Smooth muscle cell (in vitro differentiated cells): Measurements from ENCODE around the gene SOCS7. TPM values are rescaled to one million over a fixed set of nuclear protein-coding genes. Genes with fewer than 3 reads are reported as not detected.

ENCODE experiments used
- DNase-seq: peaks from one replicate; lab custom pipeline; 2025; ENCODE audit not compliant: unreplicated experiment; lab: John Stamatoyannopoulos, UW
- H2AFZ ChIP-seq: fragments of 200-600 bp; sonication (generic); 2 replicates; pipeline ENCODE4 v1.6.0; 2016; ENCODE audit warnings: antibody characterized with exemption, low read depth, mild to moderate bottlenecking
- H3F3A ChIP-seq: fragments of 200-600 bp; sonication (generic); 2 replicates; pipeline ENCODE4 v1.6.0; 2017; ENCODE audit warnings: antibody characterized with exemption, low read depth
- H3K27ac ChIP-seq: fragments of 200-600 bp; sonication (generic); 2 replicates; pipeline ENCODE4 v1.5.1; 2016; ENCODE audit warnings: low read depth, mild to moderate bottlenecking
- H3K27me3 ChIP-seq: fragments of 200-600 bp; sonication (generic); 2 replicates; pipeline ENCODE4 v1.6.1; 2016; ENCODE audit warnings: low read depth, mild to moderate bottlenecking
- H3K36me3 ChIP-seq: fragments of 200-600 bp; sonication (generic); 2 replicates; pipeline ENCODE4 v1.5.1; 2016; ENCODE audit warnings: low read depth
- H3K4me1 ChIP-seq: fragments of 200-600 bp; sonication (generic); 2 replicates; pipeline ENCODE4 v1.5.1; 2016; ENCODE audit warnings: low read depth
- H3K4me2 ChIP-seq: fragments of 200-600 bp; sonication (generic); 2 replicates; pipeline ENCODE4 v1.6.0; 2016; ENCODE audit warnings: mild to moderate bottlenecking
- H3K4me3 ChIP-seq: fragments of 200-600 bp; sonication (generic); 2 replicates; pipeline ENCODE4 v1.5.1; 2016; ENCODE audit warnings: mild to moderate bottlenecking
- H3K79me2 ChIP-seq: fragments of 200-600 bp; sonication (generic); 2 replicates; pipeline ENCODE4 v1.6.0; 2016; ENCODE audit warnings: low read depth, mild to moderate bottlenecking
- H3K9ac ChIP-seq: fragments of 200-600 bp; sonication (generic); 2 replicates; pipeline ENCODE4 v1.6.0; 2016; ENCODE audit warnings: low read depth
- H3K9me3 ChIP-seq: fragments of 200-600 bp; sonication (generic); replicated peaks from 2 replicates; pipeline ENCODE4 v1.5.1; 2016; ENCODE audit warnings: low read depth
- H4K20me1 ChIP-seq: fragments of 200-600 bp; sonication (generic); 2 replicates; pipeline ENCODE4 v1.6.0; 2016; ENCODE audit warnings: low read depth
- WGBS: methylation state at CpG from one replicate; pipeline ENCODE4 v1.1.7; 2016; ENCODE audit warnings: low lambda C conversion rate; 5-methylcytosine and 5-hydroxymethylcytosine counted together
- polyA plus RNA-seq: library from polyadenylated mRNA; unstranded; fragments of >200 nt; fragmentation: Nextera tagmentation; extraction: Ambion mirVana; gene quantifications from 2 replicates; pipeline ENCODE4 v1.2.1, GENCODE V29; 2016
- total RNA-seq: library from RNA; depleted of rRNA; stranded (reverse); fragments of >200 nt; gene quantifications from 2 replicates; pipeline ENCODE4 v1.2.3, GENCODE V29; 2014
- TF ChIP-seq, protein P1 (sequence below): fragments of 200-600 bp; sonication (generic); IDR thresholded peaks from 2 replicates; pipeline ENCODE4 v1.5.1; 2017; ENCODE audit warnings: borderline replicate concordance, mild to moderate bottlenecking, antibody characterized with exemption; ENCODE audit not compliant: insufficient read depth, poor library complexity, severe bottlenecking

SOCS7 gene
- total and polyA plus RNA-seq, 2 experiments from 2014 or later = 0.89 to 6.2 TPM

DNA sequence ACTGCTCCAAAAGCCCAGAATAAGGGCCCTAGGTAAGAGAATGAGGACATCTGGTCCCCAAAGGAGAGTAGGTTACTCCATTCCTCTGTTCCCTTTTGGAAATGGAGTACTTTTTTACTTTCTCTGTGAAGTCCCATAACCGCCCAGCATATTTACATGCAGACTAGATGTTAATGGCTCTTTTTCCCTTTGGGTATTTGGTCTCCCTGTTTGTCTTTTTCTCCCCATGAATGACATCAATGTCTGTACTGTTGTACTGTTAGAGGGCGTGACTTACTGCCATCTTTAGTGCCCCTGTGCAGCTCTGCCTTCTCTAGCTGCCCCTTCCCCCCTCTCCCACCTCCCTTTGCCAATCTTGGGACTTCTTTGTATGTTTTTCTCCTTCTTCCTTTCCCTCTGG is 26.9 kb upstream of the SOCS7 start:
- TF ChIP-seq, protein P1, sequence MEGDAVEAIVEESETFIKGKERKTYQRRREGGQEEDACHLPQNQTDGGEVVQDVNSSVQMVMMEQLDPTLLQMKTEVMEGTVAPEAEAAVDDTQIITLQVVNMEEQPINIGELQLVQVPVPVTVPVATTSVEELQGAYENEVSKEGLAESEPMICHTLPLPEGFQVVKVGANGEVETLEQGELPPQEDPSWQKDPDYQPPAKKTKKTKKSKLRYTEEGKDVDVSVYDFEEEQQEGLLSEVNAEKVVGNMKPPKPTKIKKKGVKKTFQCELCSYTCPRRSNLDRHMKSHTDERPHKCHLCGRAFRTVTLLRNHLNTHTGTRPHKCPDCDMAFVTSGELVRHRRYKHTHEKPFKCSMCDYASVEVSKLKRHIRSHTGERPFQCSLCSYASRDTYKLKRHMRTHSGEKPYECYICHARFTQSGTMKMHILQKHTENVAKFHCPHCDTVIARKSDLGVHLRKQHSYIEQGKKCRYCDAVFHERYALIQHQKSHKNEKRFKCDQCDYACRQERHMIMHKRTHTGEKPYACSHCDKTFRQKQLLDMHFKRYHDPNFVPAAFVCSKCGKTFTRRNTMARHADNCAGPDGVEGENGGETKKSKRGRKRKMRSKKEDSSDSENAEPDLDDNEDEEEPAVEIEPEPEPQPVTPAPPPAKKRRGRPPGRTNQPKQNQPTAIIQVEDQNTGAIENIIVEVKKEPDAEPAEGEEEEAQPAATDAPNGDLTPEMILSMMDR = no peak
- Histone ChIP-seq H3K4me2 (peak overlapping the region; percentile 6), H3K27ac (no peak overlapping the region), H4K20me1 (no peaks in the 10 kb centered on the region), H3K4me1 (peaks cover 18% of the 10 kb centered on the region), H3K36me3 (no peaks in the 10 kb centered on the region), H3K4me3 (no peak overlapping the region), H2AFZ (no peak overlapping the region), H3K79me2 (no peaks in the 10 kb centered on the region), H3K9ac (no peak overlapping the region), H3K27me3 (no peaks in the 10 kb centered on the region), H3K9me3 (no peaks in the 10 kb centered on the region), H3F3A (peaks cover 5% of the 10 kb centered on the region)
- DNase-seq = no peak
- 93% methylated on average over 2 of the region's 2 CpGs for WGBS

DNA sequence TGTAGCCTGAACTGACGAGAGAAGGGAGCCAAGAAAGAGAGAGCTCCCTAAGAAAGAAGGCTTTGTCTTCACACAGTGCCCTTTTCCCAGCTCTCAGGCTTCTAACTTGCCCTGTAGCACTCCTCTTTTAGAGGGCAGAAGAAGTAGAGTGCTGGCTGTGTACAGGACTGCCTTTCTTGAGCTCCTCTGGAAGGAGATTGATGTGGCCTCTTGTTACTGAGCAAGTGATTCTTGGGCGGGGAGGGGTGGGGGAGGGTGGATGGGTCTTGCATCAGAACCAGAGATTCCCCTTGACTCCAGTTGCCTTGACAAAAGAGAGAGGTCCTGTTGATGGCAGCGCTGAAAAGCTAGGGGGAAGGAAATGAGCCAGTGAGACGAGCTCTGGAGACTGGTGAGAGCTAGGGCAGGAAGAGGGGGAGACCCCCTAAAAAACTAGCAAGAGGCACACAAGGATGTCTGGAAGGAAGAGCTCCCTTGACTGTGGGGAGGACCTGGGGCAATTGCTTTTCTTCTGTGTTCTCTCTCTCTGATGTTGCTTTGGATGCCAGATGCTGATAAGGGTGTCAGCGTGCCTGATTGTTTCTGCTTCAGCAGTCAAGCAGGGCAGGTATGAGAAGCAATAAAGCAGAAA is 26.3 kb upstream of the SOCS7 start:
- no peaks in the 10 kb centered on the region for H3K79me2 ChIP-seq
- no peak overlapping the region for H3K9ac ChIP-seq
- H3K9me3 ChIP-seq = no peaks in the 10 kb centered on the region
- 36% methylated on average over 5 of the region's 5 CpGs for WGBS
- DNase-seq = no peak
- H3K4me2 ChIP-seq = peak overlapping the region; percentile 6
- H3K27ac ChIP-seq = no peak overlapping the region
- no peaks in the 10 kb centered on the region for H3K36me3 ChIP-seq
- H3K4me1 ChIP-seq = peaks cover 18% of the 10 kb centered on the region
- no peak overlapping the region for H3K4me3 ChIP-seq
- H3K27me3 ChIP-seq = no peaks in the 10 kb centered on the region
- H2AFZ ChIP-seq = no peak overlapping the region
- H4K20me1 ChIP-seq = no peaks in the 10 kb centered on the region
- TF ChIP-seq, protein P1 = no peak
- H3F3A ChIP-seq = peaks cover 5% of the 10 kb centered on the region

DNA sequence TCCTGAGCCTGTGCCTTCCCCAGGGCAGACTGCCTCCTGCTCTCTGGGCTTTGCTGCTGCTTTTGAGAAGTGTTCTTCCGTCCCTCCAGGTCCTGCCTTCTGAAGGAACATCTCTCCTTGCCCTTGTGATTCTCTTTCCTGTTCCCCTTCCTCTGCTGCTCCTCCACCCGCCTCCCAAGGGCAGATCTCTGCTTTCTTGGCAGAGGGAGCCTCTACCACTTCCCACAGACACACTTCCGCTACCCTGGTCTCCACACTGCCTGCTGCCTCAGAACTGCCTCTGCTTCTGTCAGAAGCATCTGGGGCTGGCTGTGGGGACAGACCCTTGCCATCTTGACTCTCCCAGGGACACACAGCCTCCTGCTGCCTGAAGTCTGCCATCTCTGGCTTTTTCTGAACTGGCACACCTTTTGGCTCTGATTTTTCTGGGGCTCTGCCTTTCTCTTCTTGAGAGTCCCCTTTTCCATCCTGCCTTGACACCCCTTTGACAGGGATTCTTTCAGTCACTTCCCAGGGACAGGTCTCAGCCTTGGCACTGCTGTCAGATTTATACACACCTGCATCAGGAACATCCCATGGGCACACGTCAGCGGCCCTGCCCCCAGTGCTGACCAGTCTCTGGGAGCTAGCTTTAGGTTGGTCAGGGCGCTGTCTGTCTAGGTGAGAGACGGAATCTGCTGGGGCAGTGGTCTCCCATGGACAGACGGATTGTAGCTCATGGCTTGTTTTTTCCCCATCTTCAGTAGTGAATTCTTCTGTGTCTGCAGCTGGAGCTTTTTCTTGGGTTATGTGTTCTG is 24.4 kb upstream of the SOCS7 start:
- H3F3A ChIP-seq = peaks cover 5% of the 10 kb centered on the region
- H4K20me1 ChIP-seq = no peaks in the 10 kb centered on the region
- H3K4me1 ChIP-seq = peaks cover 18% of the 10 kb centered on the region
- H3K9me3 ChIP-seq = no peaks in the 10 kb centered on the region
- no peak overlapping the region for H2AFZ ChIP-seq
- H3K4me3 ChIP-seq = no peak overlapping the region
- no peaks in the 10 kb centered on the region for H3K79me2 ChIP-seq
- DNase-seq = no peak
- H3K27ac ChIP-seq = no peak overlapping the region
- TF ChIP-seq, protein P1 = no peak
- 96% methylated on average over 8 of the region's 8 CpGs for WGBS
- H3K36me3 ChIP-seq = no peaks in the 10 kb centered on the region
- no peak overlapping the region for H3K9ac ChIP-seq
- no peak overlapping the region for H3K4me2 ChIP-seq
- no peaks in the 10 kb centered on the region for H3K27me3 ChIP-seq
